ENCODE measurements around the gene TIMP2. TPM values are rescaled to one million over a fixed set of nuclear protein-coding genes. Genes with fewer than 3 reads are reported as not detected.

Gene TIMP2
- polyA plus RNA-seq, 2 of the 4 experiments (the other 2 are of a cell fraction), result 68.1 to 166 TPM

- no peak for FAIRE-seq
- 87% methylated on average over 21 of the region's 23 CpGs for WGBS (ENCODE audit: missing lambda C conversion rate)
- H3K4me2 ChIP-seq, result no peak overlapping the region
- ChIA-PET CTCF (interaction anchor here (0.6 to 12.6 kb wide), 13 partner anchors 8 to 608 kb away, joined by 3 to 321 read pairs (median 29); partner anchors contain the start of genes CEP295NL and LGALS3BP), POLR2A (no interaction called here)
- 0 out of 6 replicates have a peak overlapping the region, but pooled peaks of 1 of the 2 experiments have one; percentile 1 for H3K27ac ChIP-seq
- no peaks in the 10 kb centered on the region for H3K9me3 ChIP-seq
- no peak for DNase-seq (ENCODE audit: low read depth in 1 of 2, low spot score in 1 of 2)
- H3K4me1 ChIP-seq, result peaks cover 25% of the 10 kb centered on the region; the same call in 2 of the 3 replicates
- H3K4me3 ChIP-seq, result no peak overlapping the region
- no peak for TF ChIP-seq TFCP2L1 (CRISPR knock-in tag; IDR thresholded peaks at IDR 0.05)
- TF ChIP-seq RFX5 (IDR thresholded peaks at IDR 0.05), result no peak
- no peak for TF ChIP-seq ZFP36 (IDR thresholded peaks at IDR 0.05; ENCODE audit: borderline replicate concordance, partially characterized antibody)
- no peak for TF ChIP-seq SMC3 (IDR thresholded peaks at IDR 0.05)
- no peak for TF ChIP-seq ELK1 (IDR thresholded peaks at IDR 0.05; ENCODE audit: low read depth, low read length)
- TF ChIP-seq EHMT2 (IDR thresholded peaks at IDR 0.05; ENCODE audit: low read depth), result no peak
- TF ChIP-seq USF2 (IDR thresholded peaks at IDR 0.05), result no peak
- no peak for TF ChIP-seq CBX8 (IDR thresholded peaks at IDR 0.05)
- TF ChIP-seq POLR2AphosphoS2 (conservative IDR thresholded peaks at IDR 0.05; ENCODE audit: low read length), result no peak
- no peak for TF ChIP-seq CEBPB (IDR thresholded peaks at IDR 0.05)
- TF ChIP-seq ESRRA (IDR thresholded peaks at IDR 0.05; ENCODE audit: borderline replicate concordance, low read length), result no peak
- no peak for TF ChIP-seq FOSB (CRISPR knock-in tag; IDR thresholded peaks at IDR 0.05)
- no peak for TF ChIP-seq CBX2 (IDR thresholded peaks at IDR 0.05; ENCODE audit: borderline replicate concordance, low read depth)
- TF ChIP-seq JUNB (IDR thresholded peaks at IDR 0.05), result no peak
- TF ChIP-seq MAZ (IDR thresholded peaks at IDR 0.05; ENCODE audit: borderline replicate concordance, low read depth, low read length), result no peak
- TF ChIP-seq EHF (CRISPR knock-in tag; IDR thresholded peaks at IDR 0.05), result no peak
- no peak for TF ChIP-seq NR3C1 (IDR thresholded peaks at IDR 0.05)
- no peak for ATAC-seq
Observed at GRCh38 chr17:78973792-78974520, 48.8 kb upstream of the TIMP2 start.

- no peak for ATAC-seq
- TF ChIP-seq MAFK (IDR thresholded peaks at IDR 0.05; ENCODE audit: partially characterized antibody) (no peak), USF2 (IDR thresholded peaks at IDR 0.05) (no peak), CBX2 (IDR thresholded peaks at IDR 0.05; ENCODE audit: borderline replicate concordance, low read depth) (no peak), BCL3 (IDR thresholded peaks at IDR 0.05) (no peak), POLR2A (IDR thresholded peaks at IDR 0.05; ENCODE audit: low read length) (no peak), KDM1A (IDR thresholded peaks at IDR 0.05; ENCODE audit: low read depth) (no peak), ZC3H11A (IDR thresholded peaks at IDR 0.05) (no peak)
- Histone ChIP-seq H3K4me2 (no peak overlapping the region), H3K4me3 (no peak overlapping the region), H3K27ac (0 out of 6 replicates have a peak overlapping the region, but pooled peaks of 1 of the 2 experiments have one; percentile 1), H3K4me1 (peaks cover 23% of the 10 kb centered on the region; the same call in 2 of the 3 replicates), H3K9me3 (no peaks in the 10 kb centered on the region)
- POLR2A ChIA-PET, result no interaction called here
- DNase-seq (ENCODE audit: low read depth in 1 of 2, low spot score in 1 of 2), result no peak
- CTCF ChIA-PET, result interaction anchor here (0.8 to 12.6 kb wide), 12 partner anchors 11 to 551 kb away, joined by 3 to 321 read pairs (median 34); partner anchors contain the start of genes CEP295NL and LGALS3BP
- 83% methylated on average over 11 of the region's 11 CpGs for WGBS (ENCODE audit: missing lambda C conversion rate)
- FAIRE-seq, result no peak
Observed at GRCh38 chr17:78973196-78973595, 48.0 kb upstream of the TIMP2 start.
